Kidney (tissue), 14 donors: Measurements from ENCODE around the gene SEH1L. TPM values are rescaled to one million over a fixed set of nuclear protein-coding genes. Genes with fewer than 3 reads are reported as not detected.

Experiments
- DNase-seq, 5 donors: peaks; one replicate each; pipeline ENCODE4 v3.0.0-alpha.2; 2013 to 2020
- FAIRE-seq: peaks from 2 replicates; lab custom pipeline; 2012; peaks lifted over from hg19 to GRCh38; lab: Jason Lieb, UNC
- H3K27ac ChIP-seq, 2 donors: one replicate each; pipeline ENCODE4 v1.7.0; 2013; ENCODE audit warnings: low read depth in 2 of 2, low read length in 2 of 2, inconsistent platforms in 1 of 2
- H3K27me3 ChIP-seq: one replicate; pipeline ENCODE4 v1.7.1; 2013; ENCODE audit warnings: low read length, inconsistent platforms; ENCODE audit not compliant: control insufficient read depth, insufficient read depth
- H3K36me3 ChIP-seq, 3 donors: one replicate each; pipeline versions ENCODE4 v1.7.0 to v1.7.1; 2013; ENCODE audit warnings: low read length in 3 of 3, control low read depth in 1 of 3, inconsistent platforms in 1 of 3; ENCODE audit not compliant: insufficient read depth in 3 of 3, control insufficient read depth in 2 of 3
- H3K4me1 ChIP-seq, 3 donors: one replicate each; pipeline versions ENCODE4 v1.7.0 to v1.7.1; 2013; ENCODE audit warnings: low read length in 3 of 3, inconsistent platforms in 1 of 3, low read depth in 1 of 3; ENCODE audit not compliant: control insufficient read depth in 2 of 3, insufficient read depth in 2 of 3
- H3K4me3 ChIP-seq, 3 donors: one replicate each; pipeline versions ENCODE4 v1.7.0 to v1.8.1; 2013; ENCODE audit warnings: low read length in 3 of 3, control low read depth in 1 of 3, inconsistent platforms in 1 of 3
- H3K9ac ChIP-seq, 3 donors: one replicate each; pipeline versions ENCODE4 v1.7.0 to v1.7.1; 2013; ENCODE audit warnings: low read length in 3 of 3, control low read depth in 1 of 3, inconsistent platforms in 1 of 3
- H3K9me3 ChIP-seq, 3 donors: one replicate each; pipeline versions ENCODE4 v1.7.0 to v1.7.1; 2013; ENCODE audit warnings: low read length in 3 of 3, control low read depth in 1 of 3, inconsistent platforms in 1 of 3; ENCODE audit not compliant: control insufficient read depth in 2 of 3, insufficient read depth in 1 of 3
- CTCF ChIP-seq: IDR thresholded peaks from 3 replicates; pipeline ENCODE4 v1.5.1; 2012; ENCODE audit warnings: mild to moderate bottlenecking, moderate library complexity, borderline replicate concordance; ENCODE audit not compliant: insufficient read depth; ENCODE audit errors: extremely low read depth
- intact Hi-C: fragments of 100-400 bp; cut with DNase I; formaldehyde crosslinking; loops from one replicate; pipeline ENCODE4 v1.11.1; 2022
- polyA plus RNA-seq: library from polyadenylated mRNA; stranded (reverse); fragments of 350-450 nt; fragmentation: Illumina TruSeq; extraction: RNeasy Lipid Tissue Mini Kit (QIAGEN cat#74804); gene quantifications from one replicate; pipeline ENCODE4 v1.2.3, GENCODE V29; 2014; ENCODE audit warnings: low read depth, low replicate concordance; ENCODE audit not compliant: insufficient read depth
- total RNA-seq: library from RNA; stranded (reverse); fragmentation: NEBNext Ultra II Directional; extraction: Animal tissue kit (Norgen Biotek cat#: 25700); gene quantifications from one replicate; pipeline ENCODE4 v1.2.1, GENCODE V29; 2021
- donor health status: control.
- donor health status: control.
- donor health status: control.
- donor health status: control.
- donor health status: control.
- donor health status: DM: yes; HTN: yes; CAD: no.
- donor health status: Normal renal cell carcinoma (clear cell type).

SEH1L gene
- total and polyA plus RNA-seq, 2 donors from 2014 or later = 15.8 to 43.3 TPM

GRCh38 chr18:13017247-13017875 is 69.5 kb downstream of the SEH1L start:
- FAIRE-seq = no peak
- no peak for TF ChIP-seq CTCF
- Histone ChIP-seq H3K4me1 (no peaks in the 10 kb centered on the region), H3K9me3 (no peaks in the 10 kb centered on the region), H3K27me3 (no peaks in the 10 kb centered on the region), H3K4me3 (no peak overlapping the region), H3K27ac (no peak overlapping the region), H3K9ac (no peak overlapping the region), H3K36me3 (peaks cover 0 to 24% (median 22%) of the 10 kb centered on the region in 3 donors)
- intact Hi-C loops = no loop called here
- DNase-seq = no peak

- FAIRE-seq = no peak
- H3K27me3 ChIP-seq = no peaks in the 10 kb centered on the region
- H3K9ac ChIP-seq = no peak overlapping the region
- DNase-seq = no peak
- peaks cover 0 to 22% (median 19%) of the 10 kb centered on the region in 3 donors for H3K36me3 ChIP-seq
- no peak overlapping the region for H3K4me3 ChIP-seq
- H3K4me1 ChIP-seq = no peaks in the 10 kb centered on the region
- intact Hi-C loops = no loop called here
- H3K9me3 ChIP-seq = no peaks in the 10 kb centered on the region
- H3K27ac ChIP-seq = no peak overlapping the region
- no peak for TF ChIP-seq CTCF
Observed at GRCh38 chr18:13018374-13018773, 70.6 kb downstream of the SEH1L start.

GRCh38 chr18:13019301-13019700 is 71.5 kb downstream of the SEH1L start:
- no peak for FAIRE-seq
- Histone ChIP-seq H3K27ac (no peak overlapping the region), H3K27me3 (no peaks in the 10 kb centered on the region), H3K9ac (no peak overlapping the region), H3K9me3 (no peaks in the 10 kb centered on the region), H3K4me1 (no peaks in the 10 kb centered on the region), H3K36me3 (peaks cover 0 to 19% (median 17%) of the 10 kb centered on the region in 3 donors), H3K4me3 (no peak overlapping the region)
- intact Hi-C loops = no loop called here
- no peak for DNase-seq
- no peak for TF ChIP-seq CTCF
